Liver (tissue), 9 donors: ENCODE data around the gene CLDN14. TPM values are rescaled to one million over a fixed set of nuclear protein-coding genes. Genes with fewer than 3 reads are reported as not detected.

Experiments used
- DNase-seq: peaks from one replicate; pipeline ENCODE4 v3.0.0-alpha.2; 2017; ENCODE audit warnings: low spot score
- H3K27ac ChIP-seq, 2 donors: one replicate each; pipeline ENCODE4 v1.7.0; 2013; ENCODE audit warnings: inconsistent platforms in 2 of 2, low read length in 2 of 2, control low read depth in 1 of 2, low read depth in 1 of 2, mild to moderate bottlenecking in 1 of 2
- H3K27me3 ChIP-seq, 4 donors: one replicate each; pipeline versions ENCODE4 v1.6.1 to v1.7.0; 2013; ENCODE audit warnings: low read length in 3 of 4, inconsistent platforms in 1 of 4, mild to moderate bottlenecking in 1 of 4, moderate library complexity in 1 of 4; ENCODE audit not compliant: control insufficient read depth in 4 of 4, insufficient read depth in 4 of 4
- H3K36me3 ChIP-seq, 4 donors: one replicate each; pipeline versions ENCODE4 v1.6.1 to v1.7.0; 2013; ENCODE audit warnings: low read length in 3 of 4, mild to moderate bottlenecking in 3 of 4, low read depth in 1 of 4, moderate library complexity in 1 of 4; ENCODE audit not compliant: control insufficient read depth in 4 of 4, insufficient read depth in 3 of 4
- H3K4me1 ChIP-seq, 4 donors: one replicate each; pipeline versions ENCODE4 v1.6.1 to v1.7.0; 2013; ENCODE audit warnings: low read length in 3 of 4, mild to moderate bottlenecking in 3 of 4, moderate library complexity in 1 of 4; ENCODE audit not compliant: control insufficient read depth in 4 of 4, insufficient read depth in 4 of 4
- H3K4me3 ChIP-seq, 3 donors: one replicate each; pipeline versions ENCODE4 v1.6.1 to v1.7.0; 2013; ENCODE audit warnings: low read length in 3 of 3, control low read depth in 1 of 3, low read depth in 1 of 3, mild to moderate bottlenecking in 1 of 3
- H3K9ac ChIP-seq, 2 donors: one replicate each; pipeline ENCODE4 v1.7.0; 2013; ENCODE audit warnings: low read length in 2 of 2, mild to moderate bottlenecking in 2 of 2, moderate library complexity in 2 of 2, control low read depth in 1 of 2, low read depth in 1 of 2
- H3K9me3 ChIP-seq, 4 donors: one replicate each; pipeline versions ENCODE4 v1.6.1 to v1.7.0; 2013; ENCODE audit warnings: low read length in 3 of 4; ENCODE audit not compliant: control insufficient read depth in 4 of 4
- EGR1 ChIP-seq, 2 donors: IDR thresholded peaks; 2 replicates each; pipeline ENCODE4 v1.6.1; 2016 to 2018; ENCODE audit warnings: antibody characterized with exemption in 2 of 2, low read depth in 2 of 2
- FOXA1 ChIP-seq: IDR thresholded peaks from 2 replicates; pipeline ENCODE4 v1.6.1; 2016; ENCODE audit warnings: antibody characterized with exemption
- FOXA2 ChIP-seq: IDR thresholded peaks from 2 replicates; pipeline ENCODE4 v1.6.1; 2016; ENCODE audit warnings: antibody characterized with exemption
- GABPA ChIP-seq, 2 donors: IDR thresholded peaks in 1 of 2; conservative IDR thresholded peaks in 1 of 2; 2 replicates each; pipeline ENCODE4 v1.6.1; 2016; ENCODE audit warnings: antibody characterized with exemption in 2 of 2, mild to moderate bottlenecking in 1 of 2, moderate library complexity in 1 of 2
- HNF4A ChIP-seq, 2 donors: conservative IDR thresholded peaks; 2 replicates each; pipeline ENCODE4 v1.6.1; 2016; ENCODE audit warnings: antibody characterized with exemption in 2 of 2, mild to moderate bottlenecking in 2 of 2
- HNF4G ChIP-seq: IDR thresholded peaks from 2 replicates; pipeline ENCODE4 v1.6.1; 2016; ENCODE audit warnings: antibody characterized with exemption
- JUND ChIP-seq, 2 donors: IDR thresholded peaks; 2 replicates each; pipeline ENCODE4 v1.6.1; 2016; ENCODE audit warnings: antibody characterized with exemption in 2 of 2
- NR2F2 ChIP-seq: IDR thresholded peaks from 2 replicates; pipeline ENCODE4 v1.6.1; 2016; ENCODE audit warnings: antibody characterized with exemption
- RXRA ChIP-seq, 2 donors: IDR thresholded peaks; 2 replicates each; pipeline ENCODE4 v1.6.1; 2017 to 2018; ENCODE audit warnings: antibody characterized with exemption in 2 of 2, mild to moderate bottlenecking in 1 of 2
- SP1 ChIP-seq: IDR thresholded peaks from 2 replicates; pipeline ENCODE4 v1.6.1; 2018; ENCODE audit warnings: antibody characterized with exemption, mild to moderate bottlenecking
- WGBS: extraction: QIAGEN DNeasy Blood & Tissue Kit; methylation state at CpG from one replicate; pipeline ENCODE4 v1.1.7; 2013; 5-methylcytosine and 5-hydroxymethylcytosine counted together
- polyA plus RNA-seq, 2 donors: library from polyadenylated mRNA; stranded (reverse) in 1 of 2; unstranded in 1 of 2; fragments of 200-250 nt in 1 of 2; fragments of >200 nt in 1 of 2; fragmentation: Nextera tagmentation in 1 of 2; extraction: Ambion mirVana in 1 of 2; gene quantifications; one replicate each; pipeline versions ENCODE4 v1.2.1 to v1.2.3, GENCODE V29; 2013 to 2015
- total RNA-seq, 2 donors: library from RNA; depleted of rRNA; stranded (reverse); fragments of >200 nt; gene quantifications; one replicate each; pipeline ENCODE4 v1.2.3, GENCODE V29; 2014
- TF ChIP-seq, protein P1 (sequence below): IDR thresholded peaks from 2 replicates; pipeline ENCODE4 v1.6.1; 2016; ENCODE audit warnings: antibody characterized with exemption
- TF ChIP-seq, protein P2 (sequence below): IDR thresholded peaks from 2 replicates; pipeline ENCODE4 v1.6.1; 2016; ENCODE audit warnings: antibody characterized with exemption
- TF ChIP-seq, protein P3 (sequence below): IDR thresholded peaks from 2 replicates; pipeline ENCODE4 v1.6.1; 2016; ENCODE audit warnings: antibody characterized with exemption
- TF ChIP-seq, protein P4 (sequence below): IDR thresholded peaks from 2 replicates; pipeline ENCODE4 v1.6.1; 2016; ENCODE audit warnings: antibody characterized with exemption, mild to moderate bottlenecking
- donor health status: healthy.
- donor health status: healthy.
- donor health status: healthy.
- donor health status: healthy.
- donor health status: healthy.

Gene CLDN14
- total and polyA plus RNA-seq, 4 donors = 6.3 to 19.4 (median 13.4) TPM

DNA sequence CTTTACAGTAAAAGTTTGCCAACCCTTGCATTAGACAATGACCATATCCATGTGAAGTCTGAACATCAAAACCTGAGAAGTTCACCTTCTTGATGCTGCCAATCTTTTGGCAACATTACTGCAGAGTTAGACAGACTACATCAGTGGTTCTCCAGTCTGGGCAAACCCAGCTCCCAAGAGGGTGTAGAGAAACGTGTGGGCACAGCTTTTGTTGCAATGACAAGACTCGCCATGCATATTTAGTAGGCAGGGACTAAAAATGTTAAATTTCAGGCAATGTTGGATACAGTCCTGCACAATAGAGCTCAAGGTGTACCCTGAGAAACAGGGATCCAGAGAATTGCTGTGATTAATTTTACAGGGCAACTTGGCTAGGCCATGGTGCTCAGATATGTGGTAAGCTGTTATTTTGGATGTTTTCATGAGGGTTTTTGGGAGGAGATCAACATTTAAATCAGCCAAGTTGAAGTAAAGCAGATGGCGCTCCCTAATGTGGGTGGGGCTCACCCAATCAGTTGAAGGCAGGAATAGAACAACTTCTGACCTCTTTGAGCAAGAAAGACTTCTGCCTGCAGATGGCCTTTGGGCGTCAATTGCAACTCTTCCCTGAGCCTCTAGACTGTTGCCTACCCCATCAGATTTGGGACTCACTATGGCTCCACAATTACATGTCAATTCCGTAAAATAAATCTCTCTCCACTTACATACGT, 37.6 kb upstream of the CLDN14 start:
- H3K9ac ChIP-seq = no peak overlapping the region
- no peaks in the 10 kb centered on the region for H3K36me3 ChIP-seq
- H3K9me3 ChIP-seq = no peaks in the 10 kb centered on the region
- no peaks in the 10 kb centered on the region for H3K27me3 ChIP-seq
- no peaks in the 10 kb centered on the region for H3K4me1 ChIP-seq
- WGBS = 94% methylated on average over 6 of the region's 6 CpGs
- DNase-seq = no peak
- TF ChIP-seq SP1 = no peak
- TF ChIP-seq HNF4A (conservative IDR thresholded peaks at IDR 0.05) = no peak
- TF ChIP-seq, protein P1, sequence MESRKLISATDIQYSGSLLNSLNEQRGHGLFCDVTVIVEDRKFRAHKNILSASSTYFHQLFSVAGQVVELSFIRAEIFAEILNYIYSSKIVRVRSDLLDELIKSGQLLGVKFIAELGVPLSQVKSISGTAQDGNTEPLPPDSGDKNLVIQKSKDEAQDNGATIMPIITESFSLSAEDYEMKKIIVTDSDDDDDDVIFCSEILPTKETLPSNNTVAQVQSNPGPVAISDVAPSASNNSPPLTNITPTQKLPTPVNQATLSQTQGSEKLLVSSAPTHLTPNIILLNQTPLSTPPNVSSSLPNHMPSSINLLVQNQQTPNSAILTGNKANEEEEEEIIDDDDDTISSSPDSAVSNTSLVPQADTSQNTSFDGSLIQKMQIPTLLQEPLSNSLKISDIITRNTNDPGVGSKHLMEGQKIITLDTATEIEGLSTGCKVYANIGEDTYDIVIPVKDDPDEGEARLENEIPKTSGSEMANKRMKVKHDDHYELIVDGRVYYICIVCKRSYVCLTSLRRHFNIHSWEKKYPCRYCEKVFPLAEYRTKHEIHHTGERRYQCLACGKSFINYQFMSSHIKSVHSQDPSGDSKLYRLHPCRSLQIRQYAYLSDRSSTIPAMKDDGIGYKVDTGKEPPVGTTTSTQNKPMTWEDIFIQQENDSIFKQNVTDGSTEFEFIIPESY = no peak
- TF ChIP-seq GABPA (IDR thresholded peaks at IDR 0.05 in 1 of 2, conservative IDR thresholded peaks at IDR 0.05 in 1 of 2) = no peak
- TF ChIP-seq RXRA (IDR thresholded peaks at IDR 0.05) = no peak
- no peak for TF ChIP-seq JUND (IDR thresholded peaks at IDR 0.05)
- TF ChIP-seq HNF4G = no peak
- no peak for TF ChIP-seq NR2F2
- TF ChIP-seq EGR1 (IDR thresholded peaks at IDR 0.05; ENCODE audit: low read depth in 2 of 2) = no peak
- TF ChIP-seq, protein P2, sequence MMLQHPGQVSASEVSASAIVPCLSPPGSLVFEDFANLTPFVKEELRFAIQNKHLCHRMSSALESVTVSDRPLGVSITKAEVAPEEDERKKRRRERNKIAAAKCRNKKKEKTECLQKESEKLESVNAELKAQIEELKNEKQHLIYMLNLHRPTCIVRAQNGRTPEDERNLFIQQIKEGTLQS = no peak
- TF ChIP-seq, protein P3, sequence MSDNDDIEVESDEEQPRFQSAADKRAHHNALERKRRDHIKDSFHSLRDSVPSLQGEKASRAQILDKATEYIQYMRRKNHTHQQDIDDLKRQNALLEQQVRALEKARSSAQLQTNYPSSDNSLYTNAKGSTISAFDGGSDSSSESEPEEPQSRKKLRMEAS = no peak
- no peak for TF ChIP-seq FOXA2
- H3K27ac ChIP-seq = no peak overlapping the region
- no peak overlapping the region for H3K4me3 ChIP-seq

DNA sequence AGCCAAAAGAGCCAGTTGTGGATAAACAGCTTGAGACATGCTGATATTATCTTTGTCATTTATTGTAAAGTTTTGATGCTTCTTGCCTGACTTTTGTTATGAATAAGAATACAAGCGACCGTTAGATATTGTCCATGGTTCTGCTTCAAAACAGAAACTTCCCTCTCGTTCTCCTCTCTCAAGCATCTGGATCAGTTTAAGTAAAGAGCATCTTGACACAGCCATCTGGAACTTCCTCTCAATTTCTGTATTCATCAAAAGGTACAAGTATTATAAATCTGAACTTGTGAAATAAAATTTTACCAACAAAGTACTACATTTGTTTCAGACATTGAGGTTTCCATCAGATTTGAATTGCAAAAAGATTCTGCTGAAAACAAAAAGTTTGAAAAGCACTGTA, 36.4 kb upstream of the CLDN14 start:
- Histone ChIP-seq H3K4me1 (no peaks in the 10 kb centered on the region), H3K27ac (no peak overlapping the region), H3K9ac (no peak overlapping the region), H3K27me3 (no peaks in the 10 kb centered on the region), H3K4me3 (no peak overlapping the region), H3K36me3 (no peaks in the 10 kb centered on the region), H3K9me3 (no peaks in the 10 kb centered on the region)
- DNase-seq = no peak
- TF ChIP-seq SP1 = no peak
- TF ChIP-seq, protein P3 = no peak
- TF ChIP-seq, protein P4, sequence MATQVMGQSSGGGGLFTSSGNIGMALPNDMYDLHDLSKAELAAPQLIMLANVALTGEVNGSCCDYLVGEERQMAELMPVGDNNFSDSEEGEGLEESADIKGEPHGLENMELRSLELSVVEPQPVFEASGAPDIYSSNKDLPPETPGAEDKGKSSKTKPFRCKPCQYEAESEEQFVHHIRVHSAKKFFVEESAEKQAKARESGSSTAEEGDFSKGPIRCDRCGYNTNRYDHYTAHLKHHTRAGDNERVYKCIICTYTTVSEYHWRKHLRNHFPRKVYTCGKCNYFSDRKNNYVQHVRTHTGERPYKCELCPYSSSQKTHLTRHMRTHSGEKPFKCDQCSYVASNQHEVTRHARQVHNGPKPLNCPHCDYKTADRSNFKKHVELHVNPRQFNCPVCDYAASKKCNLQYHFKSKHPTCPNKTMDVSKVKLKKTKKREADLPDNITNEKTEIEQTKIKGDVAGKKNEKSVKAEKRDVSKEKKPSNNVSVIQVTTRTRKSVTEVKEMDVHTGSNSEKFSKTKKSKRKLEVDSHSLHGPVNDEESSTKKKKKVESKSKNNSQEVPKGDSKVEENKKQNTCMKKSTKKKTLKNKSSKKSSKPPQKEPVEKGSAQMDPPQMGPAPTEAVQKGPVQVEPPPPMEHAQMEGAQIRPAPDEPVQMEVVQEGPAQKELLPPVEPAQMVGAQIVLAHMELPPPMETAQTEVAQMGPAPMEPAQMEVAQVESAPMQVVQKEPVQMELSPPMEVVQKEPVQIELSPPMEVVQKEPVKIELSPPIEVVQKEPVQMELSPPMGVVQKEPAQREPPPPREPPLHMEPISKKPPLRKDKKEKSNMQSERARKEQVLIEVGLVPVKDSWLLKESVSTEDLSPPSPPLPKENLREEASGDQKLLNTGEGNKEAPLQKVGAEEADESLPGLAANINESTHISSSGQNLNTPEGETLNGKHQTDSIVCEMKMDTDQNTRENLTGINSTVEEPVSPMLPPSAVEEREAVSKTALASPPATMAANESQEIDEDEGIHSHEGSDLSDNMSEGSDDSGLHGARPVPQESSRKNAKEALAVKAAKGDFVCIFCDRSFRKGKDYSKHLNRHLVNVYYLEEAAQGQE = no peak
- TF ChIP-seq, protein P1 = no peak
- TF ChIP-seq FOXA1 = no peak
- TF ChIP-seq GABPA (IDR thresholded peaks at IDR 0.05 in 1 of 2, conservative IDR thresholded peaks at IDR 0.05 in 1 of 2) = no peak
- 86% methylated on average over 3 of the region's 3 CpGs for WGBS
